Ovary (tissue), 9 donors: ENCODE data around the gene TAAR2. TPM values are rescaled to one million over a fixed set of nuclear protein-coding genes. Genes with fewer than 3 reads are reported as not detected.

Source experiments
- DNase-seq, 5 donors: peaks; one replicate each; pipeline ENCODE4 v3.0.0-alpha.2; 2019 to 2020
- H3K27ac ChIP-seq, 2 donors: fragments of 200-600 bp; one replicate each; pipeline versions ENCODE4 v1.5.1 to v1.8.0; 2019 to 2022
- H3K27me3 ChIP-seq: fragments of 200-600 bp; one replicate; pipeline ENCODE4 v1.8.0; 2022
- H3K36me3 ChIP-seq: fragments of 200-600 bp; sonication (generic); one replicate; pipeline ENCODE4 v1.5.1; 2019
- H3K4me1 ChIP-seq: one replicate; pipeline ENCODE4 v1.8.1; 2013; ENCODE audit warnings: mild to moderate bottlenecking, moderate library complexity; ENCODE audit not compliant: insufficient read depth
- H3K4me3 ChIP-seq: fragments of 200-600 bp; sonication (generic); one replicate; pipeline ENCODE4 v1.5.1; 2017
- H3K9me3 ChIP-seq, 2 donors: fragments of 200-600 bp in 1 of 2; sonication (generic) in 1 of 2; one replicate each; pipeline versions ENCODE4 v1.5.1 to v1.8.1; 2013 to 2019; ENCODE audit warnings: mild to moderate bottlenecking in 1 of 2, moderate library complexity in 1 of 2
- EP300 ChIP-seq: sonication (generic); formaldehyde crosslinking; IDR thresholded peaks from one replicate; pipeline ENCODE4 v1.6.1; 2017; ENCODE audit warnings: antibody characterized with exemption
- POLR2A ChIP-seq: fragments of 450-650 bp; IDR thresholded peaks from one replicate; pipeline ENCODE4 v1.6.1; 2017; ENCODE audit warnings: antibody characterized with exemption, mild to moderate bottlenecking, moderate library complexity
- WGBS, 3 donors: extraction: QIAGEN DNeasy Blood & Tissue Kit in 1 of 3; methylation state at CpG; one replicate each; pipeline versions ENCODE4 v1.1.5 to v1.1.7; 2013 to 2017; 5-methylcytosine and 5-hydroxymethylcytosine counted together
- intact Hi-C, 4 donors: fragments of 100-400 bp; cut with DNase I; formaldehyde crosslinking; loops; one replicate each; pipeline versions ENCODE4 v1.11.0 to v1.15.1; 2022 to 2023
- polyA plus RNA-seq, 2 donors: library from polyadenylated mRNA; stranded (reverse); fragments of 200-250 nt in 1 of 2; fragments of 350-450 nt in 1 of 2; fragmentation: Illumina TruSeq in 1 of 2; extraction: RNeasy Lipid Tissue Mini Kit (QIAGEN cat#74804) in 1 of 2; gene quantifications; one replicate each; pipeline ENCODE4 v1.2.3, GENCODE V29; 2013 to 2014
- total RNA-seq, 7 donors: library from RNA; depleted of rRNA in 2 of 7; stranded (reverse); fragments of >200 nt in 2 of 7; fragmentation: NEBNext Ultra II Directional in 3 of 7; extraction: Animal tissue kit (Norgen Biotek cat#: 25700) in 3 of 7; gene quantifications; one replicate each; pipeline versions ENCODE4 v1.1.0 to v1.2.4, GENCODE V29; 2016 to 2023
- TF ChIP-seq, protein P1 (sequence below), 3 donors: fragments of 450-650 bp in 2 of 3; fragments of 200-600 bp in 1 of 3; IDR thresholded peaks; one replicate each; pipeline versions ENCODE4 v1.5.1 to v1.8.0; 2016 to 2022; ENCODE audit warnings: antibody characterized with exemption in 3 of 3, mild to moderate bottlenecking in 1 of 3
- donor health status: DM: no; HTN: no; CAD: no; lungs with moderate emphysema.
- donor health status: DM: no; HTN: no; CAD: no.
- donor health status: Bipolar disorder and iron deficiency.
- donor health status: DM: yes; HTN: yes; CAD: no.
- donor health status: DM: no; HTN: no; CAD: no.
- donor health status: DM: yes; HTN: yes; CAD: no.

Gene TAAR2
- total and polyA plus RNA-seq, 9 donors, result not detected

DNA sequence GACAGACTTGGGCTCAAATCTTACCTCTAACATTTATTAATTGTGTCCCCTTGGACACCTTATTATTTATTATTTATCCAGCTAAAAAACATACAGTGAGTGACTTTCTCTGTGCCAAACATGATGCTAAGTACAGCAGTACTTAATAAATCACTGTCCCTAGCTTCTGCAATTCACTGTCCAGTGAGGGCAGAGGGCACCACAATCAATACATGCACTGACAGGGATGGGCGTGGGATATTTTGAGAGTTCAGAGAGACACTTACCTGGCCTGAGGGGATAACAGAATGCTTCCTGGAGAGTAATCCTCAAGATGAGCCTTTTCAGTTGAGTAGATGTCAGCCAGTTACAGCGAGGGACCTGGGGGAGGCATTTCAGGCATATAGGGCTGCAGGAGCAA is 9.3 kb upstream of the TAAR2 start:
- intact Hi-C loops, result no loop called here
- no peaks in the 10 kb centered on the region for H3K36me3 ChIP-seq
- no peak overlapping the region for H3K27ac ChIP-seq
- DNase-seq, result no peak
- no peaks in the 10 kb centered on the region for H3K9me3 ChIP-seq
- 75 to 86% (median 78%) methylated on average over 2 of the region's 2 CpGs for whole genome bisulfite sequencing, 3 donors
- TF ChIP-seq, protein P1, sequence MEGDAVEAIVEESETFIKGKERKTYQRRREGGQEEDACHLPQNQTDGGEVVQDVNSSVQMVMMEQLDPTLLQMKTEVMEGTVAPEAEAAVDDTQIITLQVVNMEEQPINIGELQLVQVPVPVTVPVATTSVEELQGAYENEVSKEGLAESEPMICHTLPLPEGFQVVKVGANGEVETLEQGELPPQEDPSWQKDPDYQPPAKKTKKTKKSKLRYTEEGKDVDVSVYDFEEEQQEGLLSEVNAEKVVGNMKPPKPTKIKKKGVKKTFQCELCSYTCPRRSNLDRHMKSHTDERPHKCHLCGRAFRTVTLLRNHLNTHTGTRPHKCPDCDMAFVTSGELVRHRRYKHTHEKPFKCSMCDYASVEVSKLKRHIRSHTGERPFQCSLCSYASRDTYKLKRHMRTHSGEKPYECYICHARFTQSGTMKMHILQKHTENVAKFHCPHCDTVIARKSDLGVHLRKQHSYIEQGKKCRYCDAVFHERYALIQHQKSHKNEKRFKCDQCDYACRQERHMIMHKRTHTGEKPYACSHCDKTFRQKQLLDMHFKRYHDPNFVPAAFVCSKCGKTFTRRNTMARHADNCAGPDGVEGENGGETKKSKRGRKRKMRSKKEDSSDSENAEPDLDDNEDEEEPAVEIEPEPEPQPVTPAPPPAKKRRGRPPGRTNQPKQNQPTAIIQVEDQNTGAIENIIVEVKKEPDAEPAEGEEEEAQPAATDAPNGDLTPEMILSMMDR (IDR thresholded peaks at IDR 0.05), result no peak
- no peak for TF ChIP-seq POLR2A
- no peak for TF ChIP-seq EP300
- no peaks in the 10 kb centered on the region for H3K27me3 ChIP-seq
- H3K4me1 ChIP-seq, result no peaks in the 10 kb centered on the region
- no peak overlapping the region for H3K4me3 ChIP-seq

DNA sequence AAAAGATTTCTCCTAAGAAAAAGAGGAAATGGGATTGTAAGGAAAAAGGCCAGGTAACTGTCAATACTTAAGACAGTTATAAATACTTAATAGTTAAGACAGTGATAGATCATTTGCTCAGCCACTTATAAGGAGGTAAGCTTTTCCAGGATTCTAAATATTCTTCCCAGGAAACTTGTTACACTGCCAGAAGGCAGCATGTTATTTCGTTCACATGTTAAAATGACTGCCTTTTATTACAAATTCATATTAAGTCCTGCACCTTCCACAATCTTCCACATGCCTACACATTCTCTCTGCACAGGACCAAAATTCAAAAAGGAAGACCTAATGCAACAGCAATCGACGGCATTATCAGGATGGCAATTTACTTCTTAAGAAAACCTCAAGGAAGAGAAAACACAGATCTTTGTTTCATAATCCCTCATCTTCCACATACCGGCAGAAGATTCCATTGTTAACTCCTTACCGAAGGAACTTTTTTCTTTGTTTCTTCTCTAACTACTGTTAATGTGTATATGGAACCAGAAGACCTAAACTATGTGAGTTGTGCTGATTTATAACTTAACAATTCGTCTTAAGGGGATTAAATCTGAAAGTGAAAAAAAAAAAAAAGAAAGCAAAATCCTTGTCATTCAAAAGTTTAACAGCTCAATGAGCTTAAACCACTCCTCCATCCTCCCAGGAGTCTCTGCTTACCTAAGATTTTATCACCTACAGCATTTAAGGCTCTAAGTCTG is 799 bp downstream of the TAAR2 start:
- no peak for DNase-seq
- WGBS, 3 donors, result 34 to 36% (median 35%) methylated on average over 6 of the region's 6 CpGs
- intact Hi-C loops, result no loop called here
- H3K36me3 ChIP-seq, result no peaks in the 10 kb centered on the region
- H3K9me3 ChIP-seq, result no peaks in the 10 kb centered on the region
- no peaks in the 10 kb centered on the region for H3K27me3 ChIP-seq
- no peak overlapping the region for H3K4me3 ChIP-seq
- H3K4me1 ChIP-seq, result no peaks in the 10 kb centered on the region
- no peak for TF ChIP-seq EP300
- TF ChIP-seq POLR2A, result no peak
- TF ChIP-seq, protein P1 (IDR thresholded peaks at IDR 0.05), result no peak
- H3K27ac ChIP-seq, result no peak overlapping the region

DNA sequence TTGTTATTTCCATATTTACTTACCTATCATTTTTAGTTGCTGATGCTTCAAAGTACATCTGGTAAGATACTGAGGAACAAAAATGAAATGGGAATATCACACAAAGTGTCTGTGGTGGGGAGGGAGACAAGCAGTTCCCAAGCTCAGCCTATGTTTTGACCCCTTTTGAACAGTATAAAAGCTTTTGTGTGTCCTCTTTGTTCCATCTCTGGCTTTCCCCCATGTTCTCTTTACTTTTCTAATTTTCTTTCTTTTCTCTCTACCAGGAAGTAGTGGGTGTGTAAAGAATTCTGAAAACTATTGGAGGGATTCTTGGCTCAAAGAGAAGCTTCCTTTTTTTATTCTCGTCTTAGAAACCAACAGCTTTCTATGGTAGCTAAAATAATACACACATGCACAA is 7.4 kb downstream of the TAAR2 start:
- no peaks in the 10 kb centered on the region for H3K27me3 ChIP-seq
- H3K9me3 ChIP-seq, result no peaks in the 10 kb centered on the region
- TF ChIP-seq EP300 (no peak), POLR2A (no peak)
- TF ChIP-seq, protein P1 (IDR thresholded peaks at IDR 0.05), result no peak
- no peaks in the 10 kb centered on the region for H3K4me1 ChIP-seq
- H3K36me3 ChIP-seq, result no peaks in the 10 kb centered on the region
- H3K27ac ChIP-seq, result no peak overlapping the region
- intact Hi-C loops, result no loop called here
- no peak for DNase-seq
- WGBS, 3 donors, result 8 to 17% (median 8%) methylated on average over 1 of the region's 1 CpG
- no peak overlapping the region for H3K4me3 ChIP-seq

DNA sequence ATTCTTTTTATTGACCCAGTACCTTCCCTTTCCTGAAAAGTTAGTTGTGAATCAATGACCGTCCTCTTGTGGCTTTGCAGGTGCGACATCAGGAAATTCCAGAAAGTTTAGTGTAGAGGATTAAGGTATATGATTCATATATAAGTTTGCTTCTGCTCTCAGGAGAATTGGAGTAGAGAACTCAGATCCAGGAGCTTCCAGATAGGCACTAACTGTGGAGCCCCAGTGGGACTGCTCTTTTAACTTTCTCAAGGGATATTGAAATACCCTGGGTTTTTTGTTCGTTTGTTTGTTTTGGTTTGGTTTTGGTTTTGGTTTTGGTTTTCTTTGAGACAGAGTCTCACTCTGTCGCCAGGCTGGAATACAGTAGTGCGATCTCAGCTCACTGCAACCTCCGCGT is 9.5 kb downstream of the TAAR2 start:
- H3K36me3 ChIP-seq, result no peaks in the 10 kb centered on the region
- H3K27me3 ChIP-seq, result no peaks in the 10 kb centered on the region
- H3K9me3 ChIP-seq, result no peaks in the 10 kb centered on the region
- TF ChIP-seq, protein P1 (IDR thresholded peaks at IDR 0.05), result no peak
- TF ChIP-seq POLR2A (no peak), EP300 (no peak)
- H3K27ac ChIP-seq, result no peak overlapping the region
- DNase-seq, result no peak
- intact Hi-C loops, result no loop called here
- WGBS, 3 donors, result 74 to 83% (median 83%) methylated on average over 7 of the region's 7 CpGs
- H3K4me1 ChIP-seq, result no peaks in the 10 kb centered on the region
- no peak overlapping the region for H3K4me3 ChIP-seq
